ENCODE data around the gene CASD1. TPM values are rescaled to one million over a fixed set of nuclear protein-coding genes. Genes with fewer than 3 reads are reported as not detected.

The CASD1 gene
- total RNA-seq, 1 donor from 2014 or later, result 19.2 TPM

GRCh38 chr7:94591176-94591575, 81.6 kb downstream of the CASD1 start:
- Histone ChIP-seq H3K4me3 (no peak overlapping the region), H3K9me3 (replicated peaks) (no peaks in the 10 kb centered on the region), H3K4me1 (no peaks in the 10 kb centered on the region), H3K27ac (replicated peaks) (no peak overlapping the region), H3K36me3 (peaks cover 17% of the 10 kb centered on the region), H3K27me3 (ENCODE audit: low read depth) (no peaks in the 10 kb centered on the region)
- no peak for TF ChIP-seq CTCF (IDR thresholded peaks at IDR 0.05; ENCODE audit: borderline replicate concordance)
- intact Hi-C loops (cut with micrococcal nuclease), result no loop called here
- DNase-seq, result no peak

DNA sequence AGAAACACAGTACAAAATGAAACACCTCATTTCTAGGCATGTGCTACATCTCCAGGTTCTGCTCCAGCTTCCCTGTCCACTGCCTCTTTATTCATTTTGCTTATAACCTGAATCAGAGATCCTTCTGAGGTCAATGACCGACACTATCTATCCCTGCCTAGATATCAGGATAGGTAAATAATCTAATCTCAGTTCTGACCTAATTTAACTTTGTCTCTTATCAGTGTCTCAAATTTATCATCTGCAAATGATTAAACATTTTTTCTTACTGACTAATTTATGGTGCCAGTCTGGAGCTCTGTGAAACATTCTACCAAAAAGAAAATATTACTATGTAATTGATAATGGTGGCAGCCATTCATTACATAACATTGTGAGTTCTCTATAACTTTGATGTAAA, 85.3 kb downstream of the CASD1 start:
- Histone ChIP-seq H3K27me3 (ENCODE audit: low read depth) (no peaks in the 10 kb centered on the region), H3K4me3 (no peak overlapping the region), H3K36me3 (peaks cover 6% of the 10 kb centered on the region), H3K9me3 (replicated peaks) (no peaks in the 10 kb centered on the region), H3K27ac (replicated peaks) (no peak overlapping the region), H3K4me1 (no peaks in the 10 kb centered on the region)
- no peak for TF ChIP-seq CTCF (IDR thresholded peaks at IDR 0.05; ENCODE audit: borderline replicate concordance)
- no peak for DNase-seq
- intact Hi-C loops (cut with micrococcal nuclease), result no loop called here

DNA sequence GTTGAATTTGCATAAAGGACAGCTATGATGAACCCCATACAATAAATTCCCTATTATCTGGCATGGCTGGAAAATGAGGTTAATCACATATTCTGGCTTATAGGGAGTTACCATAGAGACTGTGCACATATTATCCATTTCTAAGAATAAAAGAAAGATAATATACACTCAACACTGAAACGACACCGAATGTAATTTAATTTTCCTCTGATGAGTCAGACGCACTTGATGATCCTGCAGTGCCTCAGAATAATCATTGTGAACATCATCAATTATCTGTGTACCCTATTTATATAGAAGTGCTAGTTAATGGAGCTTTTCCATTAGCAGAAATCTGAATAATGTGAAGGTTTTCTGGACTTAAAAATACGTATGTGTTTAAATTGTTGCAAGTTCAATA, 86.1 kb downstream of the CASD1 start:
- Histone ChIP-seq H3K27ac (replicated peaks) (no peak overlapping the region), H3K9me3 (replicated peaks) (no peaks in the 10 kb centered on the region), H3K4me1 (no peaks in the 10 kb centered on the region), H3K27me3 (ENCODE audit: low read depth) (no peaks in the 10 kb centered on the region), H3K4me3 (no peak overlapping the region), H3K36me3 (peaks cover 2% of the 10 kb centered on the region)
- no peak for DNase-seq
- TF ChIP-seq CTCF (IDR thresholded peaks at IDR 0.05; ENCODE audit: borderline replicate concordance), result no peak
- intact Hi-C loops (cut with micrococcal nuclease), result no loop called here

DNA sequence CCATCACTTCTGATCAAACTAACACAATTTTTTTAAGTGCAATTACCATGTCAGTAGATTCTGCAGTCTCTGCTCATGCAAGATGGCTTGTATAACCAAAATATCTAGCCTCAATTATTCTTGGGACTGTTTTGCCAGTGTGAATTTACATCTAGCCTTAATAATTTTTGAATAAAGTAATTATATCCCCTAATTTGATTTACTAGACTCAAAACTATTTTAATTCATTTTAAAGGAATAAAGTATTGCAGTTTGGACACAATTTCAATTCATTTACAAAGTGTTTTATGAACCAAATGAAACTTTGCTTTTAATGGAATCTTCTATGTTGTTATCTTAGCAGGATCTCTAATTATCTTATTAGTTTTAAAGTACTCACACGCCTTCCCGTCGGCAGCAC, 90.7 kb downstream of the CASD1 start:
- intact Hi-C loops (cut with micrococcal nuclease), result no loop called here
- H3K4me3 ChIP-seq, result no peak overlapping the region
- H3K36me3 ChIP-seq, result no peaks in the 10 kb centered on the region
- H3K9me3 ChIP-seq (replicated peaks), result no peaks in the 10 kb centered on the region
- no peak for TF ChIP-seq CTCF (IDR thresholded peaks at IDR 0.05; ENCODE audit: borderline replicate concordance)
- H3K27ac ChIP-seq (replicated peaks), result no peak overlapping the region
- H3K4me1 ChIP-seq, result peaks cover 5% of the 10 kb centered on the region
- no peak for DNase-seq
- H3K27me3 ChIP-seq (ENCODE audit: low read depth), result no peaks in the 10 kb centered on the region

DNA sequence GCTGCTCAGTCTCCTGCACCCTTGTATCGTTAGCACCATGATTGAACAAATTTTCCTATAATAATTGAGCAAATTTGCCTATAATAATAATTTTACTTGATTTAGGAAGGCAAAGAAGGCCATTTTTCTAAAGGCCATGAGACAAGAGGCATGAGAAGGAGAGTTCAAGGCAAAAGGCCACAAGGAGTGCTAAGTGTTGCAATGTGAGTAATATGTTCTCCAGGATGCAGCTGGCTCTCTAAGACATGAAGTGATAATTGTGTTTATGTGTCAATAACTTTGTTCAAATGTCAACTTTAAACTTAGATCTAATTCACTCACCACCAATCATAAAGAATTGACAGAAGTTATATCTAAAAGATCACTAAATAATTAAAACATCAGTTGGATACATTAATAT, 92.6 kb downstream of the CASD1 start:
- no peak overlapping the region for H3K4me3 ChIP-seq
- peaks cover 11% of the 10 kb centered on the region for H3K9me3 ChIP-seq (replicated peaks)
- H3K27ac ChIP-seq (replicated peaks), result no peak overlapping the region
- H3K4me1 ChIP-seq, result peaks cover 5% of the 10 kb centered on the region
- H3K36me3 ChIP-seq, result no peaks in the 10 kb centered on the region
- DNase-seq, result no peak
- intact Hi-C loops (cut with micrococcal nuclease), result no loop called here
- TF ChIP-seq CTCF (IDR thresholded peaks at IDR 0.05; ENCODE audit: borderline replicate concordance), result no peak
- H3K27me3 ChIP-seq (ENCODE audit: low read depth), result no peaks in the 10 kb centered on the region

DNA sequence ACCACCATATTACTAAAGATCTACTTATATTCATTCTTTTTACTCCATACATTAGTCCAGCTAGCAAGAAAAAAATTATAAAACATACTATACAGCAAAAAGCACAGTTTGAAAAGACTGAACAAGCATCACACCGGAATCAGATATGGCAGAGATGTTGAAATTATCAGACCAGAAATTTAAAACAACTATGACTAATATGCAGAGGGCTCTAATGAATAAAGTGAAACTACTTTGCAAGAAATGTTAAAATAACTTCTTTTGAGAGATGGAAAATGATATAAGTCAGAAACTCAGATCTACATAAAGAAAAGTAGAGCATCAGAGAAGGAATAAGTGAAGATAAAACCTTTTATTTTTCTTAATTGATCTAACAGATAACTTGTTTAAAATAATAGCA, 95.4 kb downstream of the CASD1 start:
- H3K9me3 ChIP-seq (replicated peaks), result peaks cover 14% of the 10 kb centered on the region
- intact Hi-C loops (cut with micrococcal nuclease), result no loop called here
- TF ChIP-seq CTCF (IDR thresholded peaks at IDR 0.05; ENCODE audit: borderline replicate concordance), result no peak

More for the DNA sequence above, 95.4 kb downstream of the CASD1 start:
- Histone ChIP-seq H3K4me3 (no peak overlapping the region), H3K27me3 (ENCODE audit: low read depth) (no peaks in the 10 kb centered on the region), H3K4me1 (peaks cover 5% of the 10 kb centered on the region), H3K27ac (replicated peaks) (no peak overlapping the region), H3K36me3 (no peaks in the 10 kb centered on the region)
- DNase-seq, result no peak
